GM23248 (cell line): ENCODE results near the gene HOXB6.

Source experiments
- EZH2 ChIP-seq: fragments of 200-600 bp; sonication (generic); IDR thresholded peaks from 2 replicates; pipeline ENCODE4 v1.6.1; 2018; ENCODE audit warnings: antibody characterized with exemption, mild to moderate bottlenecking; ENCODE audit not compliant: insufficient read depth, poor library complexity, severe bottlenecking
- EZH2phosphoT487 ChIP-seq: fragments of 200-600 bp; sonication (generic); IDR thresholded peaks from 2 replicates; pipeline ENCODE4 v1.6.1; 2018; ENCODE audit warnings: antibody characterized with exemption, moderate library complexity, mild to moderate bottlenecking, low read depth; ENCODE audit not compliant: insufficient read depth

DNA sequence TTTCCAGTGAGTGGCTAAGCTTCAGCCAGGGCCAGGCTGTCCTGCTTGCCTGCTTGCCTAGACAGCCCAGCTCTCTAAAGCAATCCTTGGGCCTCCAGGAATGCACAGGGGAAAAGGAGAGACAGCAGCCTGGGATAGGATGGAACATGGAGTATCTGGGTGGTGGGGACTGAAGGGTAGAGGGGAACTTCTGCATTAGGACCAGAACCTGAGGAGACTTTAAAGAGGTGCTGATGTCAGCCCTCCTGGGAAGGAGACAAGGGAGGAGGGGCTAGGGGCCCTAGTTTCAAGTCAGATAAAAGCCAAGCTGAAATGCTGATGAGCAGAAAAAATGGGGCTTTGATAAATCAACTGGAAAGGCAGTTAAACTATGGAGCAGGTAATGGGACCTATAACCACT is 4.2 kb upstream of the HOXB6 start:
- no peak for TF ChIP-seq EZH2
- TF ChIP-seq EZH2phosphoT487: no peak
